Upper lobe of left lung (tissue), 4 donors: ENCODE data around the gene KBTBD13.

Source experiments
- POLR2A ChIP-seq, 4 donors: fragments of 450-650 bp; IDR thresholded peaks; one replicate each; pipeline ENCODE4 v1.5.1; 2016 to 2017; ENCODE audit warnings: antibody characterized with exemption in 4 of 4, mild to moderate bottlenecking in 2 of 4
- POLR2AphosphoS5 ChIP-seq, 2 donors: sonication (generic); formaldehyde crosslinking; IDR thresholded peaks; one replicate each; pipeline ENCODE4 v1.5.1; 2017; ENCODE audit warnings: antibody characterized with exemption in 2 of 2
- TF ChIP-seq, protein P1 (sequence below), 6 experiments: fragments of 450-650 bp in 4 of 6; fragments of 200-600 bp in 2 of 6; sonication (generic) in 2 of 6; IDR thresholded peaks; one replicate each; pipeline ENCODE4 v1.5.1; 2016 to 2019; ENCODE audit warnings: antibody characterized with exemption in 6 of 6

DNA sequence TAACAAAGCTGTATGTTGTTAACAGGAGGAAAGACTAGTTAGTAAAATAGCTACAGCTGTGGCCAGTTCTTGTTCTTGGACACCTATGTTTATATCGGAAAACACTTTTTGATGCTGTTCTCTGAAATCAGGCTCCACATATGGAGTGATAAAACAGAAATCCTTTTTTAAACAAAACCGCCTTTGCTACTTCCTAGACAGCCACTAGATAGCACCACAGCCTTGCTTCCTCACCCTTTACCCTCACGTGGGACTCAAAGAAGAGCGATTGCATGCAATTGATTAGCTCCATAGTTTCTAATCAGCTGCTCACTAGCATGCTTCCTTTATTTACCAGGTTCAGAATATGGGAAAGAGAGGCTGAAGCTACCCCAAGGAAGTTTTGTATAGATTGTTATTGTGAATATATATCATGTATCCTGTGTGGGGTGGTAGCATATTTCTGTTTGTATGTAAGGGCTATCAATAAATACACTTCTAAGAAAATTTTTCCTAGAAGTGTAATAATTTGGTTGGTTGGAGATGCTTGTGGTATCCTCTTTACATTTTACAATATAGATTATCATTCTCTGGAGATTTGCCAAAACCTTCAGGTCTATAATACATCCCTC lies 42.8 kb upstream of the KBTBD13 start:
- TF ChIP-seq, protein P1, sequence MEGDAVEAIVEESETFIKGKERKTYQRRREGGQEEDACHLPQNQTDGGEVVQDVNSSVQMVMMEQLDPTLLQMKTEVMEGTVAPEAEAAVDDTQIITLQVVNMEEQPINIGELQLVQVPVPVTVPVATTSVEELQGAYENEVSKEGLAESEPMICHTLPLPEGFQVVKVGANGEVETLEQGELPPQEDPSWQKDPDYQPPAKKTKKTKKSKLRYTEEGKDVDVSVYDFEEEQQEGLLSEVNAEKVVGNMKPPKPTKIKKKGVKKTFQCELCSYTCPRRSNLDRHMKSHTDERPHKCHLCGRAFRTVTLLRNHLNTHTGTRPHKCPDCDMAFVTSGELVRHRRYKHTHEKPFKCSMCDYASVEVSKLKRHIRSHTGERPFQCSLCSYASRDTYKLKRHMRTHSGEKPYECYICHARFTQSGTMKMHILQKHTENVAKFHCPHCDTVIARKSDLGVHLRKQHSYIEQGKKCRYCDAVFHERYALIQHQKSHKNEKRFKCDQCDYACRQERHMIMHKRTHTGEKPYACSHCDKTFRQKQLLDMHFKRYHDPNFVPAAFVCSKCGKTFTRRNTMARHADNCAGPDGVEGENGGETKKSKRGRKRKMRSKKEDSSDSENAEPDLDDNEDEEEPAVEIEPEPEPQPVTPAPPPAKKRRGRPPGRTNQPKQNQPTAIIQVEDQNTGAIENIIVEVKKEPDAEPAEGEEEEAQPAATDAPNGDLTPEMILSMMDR (IDR thresholded peaks at IDR 0.05), result peak in 3 of 6 experiments; percentile 24 to 40 (median 26)
- TF ChIP-seq POLR2AphosphoS5 (IDR thresholded peaks at IDR 0.05) (no peak), POLR2A (IDR thresholded peaks at IDR 0.05) (no peak)
